Left kidney (tissue), 8 donors: ENCODE results near the gene DEPDC1B. TPM values are rescaled to one million over a fixed set of nuclear protein-coding genes. Genes with fewer than 3 reads are reported as not detected.
A peak's percentile ranks its signal among the peaks of the same experiment; 100 is the strongest.
"Not testable (repeated sequence)": the region's sequence is repeated elsewhere in the genome, so short reads cannot be mapped to it uniquely, and the experiment has no call there.

Source experiments
- DNase-seq: peaks from one replicate; pipeline ENCODE4 v3.0.0-alpha.2; 2013
- long read RNA-seq, 8 donors: transcript quantifications; one replicate each; lab custom pipeline, GENCODE V29; 2026
- polyA plus RNA-seq: library from polyadenylated mRNA; unstranded; fragments of 120-200 nt; gene quantifications from one replicate; pipeline ENCODE4 v1.2.1, GENCODE V29; 2013; ENCODE audit not compliant: insufficient read length

Gene DEPDC1B
- polyA plus RNA-seq = 35.0 TPM
- long read RNA-seq, donor 1, transcript DEPDC1B-201 (11 exons, 2,499 nt) = major isoform, 5 of 16 reads
- long read RNA-seq, donor 1, partial matches to known transcripts = 11 of 16 reads
- long read RNA-seq, donor 1, other reads (novel, unspliced or antisense) = 0 of 16 reads
- long read RNA-seq, donor 2, transcript DEPDC1B-201 (11 exons, 2,499 nt) = major isoform, 7 of 7 reads
- long read RNA-seq, donor 2, partial matches to known transcripts = 0 of 7 reads
- long read RNA-seq, donor 2, other reads (novel, unspliced or antisense) = 0 of 7 reads
- long read RNA-seq, donor 3, transcript DEPDC1B-201 (11 exons, 2,499 nt) = major isoform, 6 of 6 reads
- long read RNA-seq, donor 3, partial matches to known transcripts = 0 of 6 reads
- long read RNA-seq, donor 3, other reads (novel, unspliced or antisense) = 0 of 6 reads
- long read RNA-seq, donor 4 = 0 reads
- long read RNA-seq, donor 5, transcript DEPDC1B-201 (11 exons, 2,499 nt) = major isoform, 6 of 8 reads
- long read RNA-seq, donor 5, partial matches to known transcripts = 0 of 8 reads
- long read RNA-seq, donor 5, other reads (novel, unspliced or antisense) = 0 of 8 reads
- long read RNA-seq, donor 6, partial matches to known transcripts = 0 of 2 reads
- long read RNA-seq, donor 6, other reads (novel, unspliced or antisense) = 0 of 2 reads
- long read RNA-seq, donor 7, transcript DEPDC1B-201 (11 exons, 2,499 nt) = major isoform, 8 of 9 reads
- long read RNA-seq, donor 7, partial matches to known transcripts = 0 of 9 reads
- long read RNA-seq, donor 7, other reads (novel, unspliced or antisense) = 0 of 9 reads
- long read RNA-seq, donor 8, partial matches to known transcripts = 7 of 11 reads
- long read RNA-seq, donor 8, other reads (novel, unspliced or antisense) = 0 of 11 reads

- peak; percentile 87 for DNase-seq
Measured at GRCh38 chr5:60699609-60700415, at the start of gene DEPDC1B. Gene DEPDC1B (minus strand): TSS chr5:60700166. CDS start chr5:60700093, 73 bp downstream.

- DNase-seq = no peak
Measured at GRCh38 chr5:60744682-60745081, 44.7 kb upstream of the DEPDC1B start.

GRCh38 chr5:60743511-60744314 is 43.7 kb upstream of the DEPDC1B start:
- DNase-seq = no peak

GRCh38 chr5:60740322-60740721 is 40.4 kb upstream of the DEPDC1B start:
- DNase-seq = no peak

GRCh38 chr5:60738933-60739332 is 39.0 kb upstream of the DEPDC1B start:
- no peak for DNase-seq

GRCh38 chr5:60738461-60738860 is 38.5 kb upstream of the DEPDC1B start:
- DNase-seq = no peak

- DNase-seq = not testable (repeated sequence)
Measured at GRCh38 chr5:60730858-60731257, 30.9 kb upstream of the DEPDC1B start.

GRCh38 chr5:60727033-60727679 is 27.2 kb upstream of the DEPDC1B start:
- no peak for DNase-seq

- no peak for DNase-seq
Measured at GRCh38 chr5:60724126-60724525, 24.2 kb upstream of the DEPDC1B start.

- no peak for DNase-seq
Measured at GRCh38 chr5:60722416-60722815, 22.4 kb upstream of the DEPDC1B start.

GRCh38 chr5:60719329-60719728 is 19.4 kb upstream of the DEPDC1B start:
- DNase-seq = no peak

- no peak for DNase-seq
Measured at GRCh38 chr5:60718166-60718892, 18.4 kb upstream of the DEPDC1B start.

- DNase-seq = not testable (repeated sequence)
Measured at GRCh38 chr5:60715201-60715928, 15.4 kb upstream of the DEPDC1B start.

GRCh38 chr5:60712950-60713349 is 13.0 kb upstream of the DEPDC1B start:
- no peak for DNase-seq

- DNase-seq = not testable (repeated sequence)
Measured at GRCh38 chr5:60711892-60712291, 11.9 kb upstream of the DEPDC1B start.

GRCh38 chr5:60710362-60710761 is 10.4 kb upstream of the DEPDC1B start:
- no peak for DNase-seq

GRCh38 chr5:60705144-60705543 is 5.2 kb upstream of the DEPDC1B start:
- DNase-seq = no peak

- no peak for DNase-seq
Measured at GRCh38 chr5:60703944-60704343, 4.0 kb upstream of the DEPDC1B start.

- DNase-seq = no peak
Measured at GRCh38 chr5:60701321-60701968, 1.5 kb upstream of the DEPDC1B start.
